H54 (cell line): Measurements from ENCODE around the gene IL17REL.

Source experiments
- DNase-seq: peaks from one replicate; pipeline ENCODE4 v3.0.0; 2011; ENCODE audit warnings: low spot score, mixed read lengths; ENCODE audit not compliant: insufficient read length
- FAIRE-seq: peaks from 3 replicates; lab custom pipeline; 2011; peaks lifted over from hg19 to GRCh38; lab: Jason Lieb, UNC
- POLR2A ChIP-seq: IDR thresholded peaks from 2 replicates; pipeline ENCODE4 v1.6.1; 2011; ENCODE audit warnings: low read depth, mild to moderate bottlenecking, low read length

The IL17REL gene

DNA sequence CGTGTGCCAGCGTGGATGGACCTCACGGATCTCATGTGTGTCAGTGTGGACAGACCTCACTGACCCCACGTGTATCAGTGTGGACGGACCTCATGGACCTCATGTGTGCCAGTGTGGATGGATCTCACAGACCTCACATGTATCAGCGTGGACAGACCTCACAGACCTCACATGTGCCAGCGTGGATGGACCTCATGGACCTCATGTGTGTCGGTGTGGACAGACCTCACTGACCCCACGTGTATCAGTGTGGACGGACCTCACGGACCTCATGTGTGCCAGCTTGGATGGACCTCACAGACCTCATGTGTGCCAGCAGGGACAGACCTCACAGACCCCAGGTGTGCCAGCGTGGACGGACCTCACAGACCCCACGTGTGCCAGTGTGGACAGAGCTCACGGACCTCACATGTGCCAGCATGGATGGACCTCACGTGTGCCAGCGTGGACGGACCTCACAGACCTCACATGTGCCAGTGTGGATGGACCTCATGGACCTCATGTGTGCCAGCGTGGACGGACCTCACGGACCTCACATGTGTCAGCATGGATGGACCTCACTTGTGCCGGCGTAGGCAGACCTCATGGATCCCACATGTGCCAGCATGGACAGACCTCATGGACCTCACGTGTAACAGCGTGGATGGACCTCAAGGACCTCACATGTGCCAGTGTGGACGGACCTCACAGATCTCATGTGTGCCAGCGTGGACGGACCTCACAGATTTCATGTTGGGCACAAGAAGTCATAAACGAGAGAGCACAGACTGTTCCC lies 27.3 kb upstream of the IL17REL start:
- no peak for DNase-seq
- FAIRE-seq: no peak
- TF ChIP-seq POLR2A: no peak

- TF ChIP-seq POLR2A: no peak
- DNase-seq: no peak
- FAIRE-seq: no peak
Measured at GRCh38 chr22:50035976-50036724, 23.6 kb upstream of the IL17REL start.

DNA sequence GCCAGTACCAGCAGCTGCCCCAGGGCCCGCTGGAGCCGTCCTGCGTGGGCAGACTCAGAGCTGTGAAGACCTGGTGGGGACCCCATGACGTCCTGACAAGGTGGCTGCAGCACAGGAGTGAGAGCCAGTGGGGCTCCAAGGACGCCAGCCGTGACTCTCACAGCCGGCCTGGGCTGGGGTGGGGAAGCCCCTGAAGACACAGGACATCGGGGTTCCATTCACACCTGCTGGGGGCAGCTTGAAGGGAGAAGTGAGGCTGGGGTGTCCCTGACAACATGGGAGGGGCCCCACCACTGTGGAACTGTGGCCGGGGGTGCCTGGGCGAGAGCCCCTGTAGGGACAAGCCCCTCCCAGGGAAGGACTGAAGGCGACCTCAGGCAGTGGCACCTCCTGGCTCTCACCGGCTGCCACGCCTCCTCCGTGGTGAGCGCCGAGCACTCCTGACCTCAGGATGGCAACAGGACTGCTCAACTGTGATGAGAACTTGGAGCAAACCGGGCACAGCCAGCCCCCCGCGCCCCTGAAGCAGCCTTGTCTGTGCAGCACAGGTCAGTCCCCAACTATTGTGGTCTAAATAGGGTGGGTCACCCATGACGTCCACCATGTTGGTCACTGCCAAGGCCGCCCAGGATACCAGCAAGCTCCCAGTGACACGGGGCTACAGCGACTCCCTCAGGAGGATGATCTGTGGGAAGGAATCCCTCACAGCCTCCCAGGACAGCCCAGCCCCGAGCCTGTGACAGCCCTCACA lies 22.7 kb upstream of the IL17REL start:
- DNase-seq (no peak), FAIRE-seq (no peak)
- no peak for TF ChIP-seq POLR2A

- FAIRE-seq (no peak), DNase-seq (no peak)
- TF ChIP-seq POLR2A: no peak
Measured at GRCh38 chr22:50034126-50035081, 21.8 kb upstream of the IL17REL start.

DNA sequence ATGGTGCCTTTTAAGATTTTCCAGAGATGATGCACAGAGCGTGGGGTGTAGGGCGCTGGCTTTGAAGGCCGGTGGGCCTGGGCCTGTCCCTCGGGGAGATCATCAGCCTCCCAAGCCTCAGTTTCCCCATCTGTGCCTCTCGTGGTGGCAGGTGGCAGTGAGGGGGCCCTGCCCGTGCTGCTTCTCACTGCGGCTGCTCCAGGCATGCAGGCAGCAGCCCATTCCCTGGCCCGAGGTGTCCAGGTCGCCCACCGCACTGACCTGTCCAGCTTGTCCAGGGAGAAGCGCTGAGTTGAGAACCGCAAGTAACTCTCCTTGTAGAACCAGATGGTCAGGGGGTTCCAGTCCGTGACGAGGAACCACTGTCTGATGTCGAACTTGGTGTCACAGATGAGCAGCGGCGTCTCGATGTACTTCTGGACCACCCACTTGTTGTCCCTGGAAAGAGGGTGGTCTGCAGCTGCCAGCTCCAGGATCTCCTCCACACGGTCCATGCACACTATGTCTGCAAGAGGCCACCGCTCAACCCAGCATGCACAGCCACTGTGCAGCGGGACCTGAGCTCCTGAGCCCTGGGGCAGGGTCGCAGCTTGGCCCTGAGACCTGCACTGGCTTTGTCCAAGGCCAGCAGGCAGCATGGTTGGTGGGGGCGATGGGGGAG lies 20.5 kb upstream of the IL17REL start:
- no peak for TF ChIP-seq POLR2A
- FAIRE-seq (no peak), DNase-seq (no peak)

- no peak for FAIRE-seq
- DNase-seq: no peak
- TF ChIP-seq POLR2A: no peak
Measured at GRCh38 chr22:50032109-50032871, 19.7 kb upstream of the IL17REL start.

- FAIRE-seq (no peak), DNase-seq (no peak)
- TF ChIP-seq POLR2A: no peak
Measured at GRCh38 chr22:50031189-50032091, 18.9 kb upstream of the IL17REL start.

GRCh38 chr22:50030297-50031188 lies 18.0 kb upstream of the IL17REL start:
- TF ChIP-seq POLR2A: no peak
- DNase-seq (peak; percentile 87), FAIRE-seq (no peak)

DNA sequence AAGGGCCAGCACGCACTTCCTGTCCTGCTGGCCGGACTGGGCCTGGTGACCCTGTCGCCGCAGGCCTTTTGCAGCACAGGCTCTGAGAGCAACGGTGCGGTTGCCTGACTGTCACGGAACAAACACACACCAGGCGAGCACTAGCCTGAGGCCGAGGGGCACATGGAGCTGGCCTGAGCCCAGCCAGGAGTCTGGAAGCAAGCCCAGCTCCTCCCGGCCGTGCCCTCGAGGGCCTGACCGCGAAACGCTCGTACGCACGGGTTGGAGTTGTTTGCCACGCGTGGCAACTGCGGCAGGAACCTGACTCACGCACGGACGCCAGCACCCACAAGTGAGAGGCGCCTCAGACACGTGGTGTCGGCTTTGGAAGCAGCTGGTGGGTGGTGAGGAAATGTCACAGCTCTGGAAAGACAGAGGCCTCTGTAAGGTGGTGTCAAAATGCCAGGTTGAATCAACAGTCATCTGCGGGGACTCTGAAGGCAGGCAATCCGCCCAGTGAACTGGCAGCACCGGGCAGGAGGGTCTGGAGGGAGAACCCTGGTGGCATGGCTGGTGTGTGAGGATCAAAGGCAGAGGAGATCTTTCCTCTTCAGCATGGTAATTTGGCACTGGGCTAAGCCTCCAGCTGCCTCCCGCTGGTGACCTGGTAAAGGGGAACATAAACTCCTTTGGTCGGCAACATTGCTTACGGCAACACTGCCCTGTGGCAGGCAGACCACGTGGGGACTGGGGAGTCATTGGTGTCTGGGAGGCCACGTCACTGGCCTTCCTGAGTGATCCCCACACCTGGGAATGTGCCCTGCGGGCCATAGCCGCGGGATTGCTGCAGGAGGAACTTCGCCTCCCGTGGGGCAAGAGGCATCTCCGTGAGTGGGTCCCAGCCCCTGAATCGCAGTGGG lies 15.3 kb upstream of the IL17REL start:
- FAIRE-seq: no peak
- no peak for DNase-seq
- no peak for TF ChIP-seq POLR2A
